Cardiac muscle cell (in vitro differentiated cells and primary cell): Measurements from ENCODE around the gene LRRN3. TPM values are rescaled to one million over a fixed set of nuclear protein-coding genes. Genes with fewer than 3 reads are reported as not detected.

Experiments
- DNase-seq, 2 donors: peaks; one replicate each; pipeline versions ENCODE4 v3.0.0 to v3.0.0-alpha.2; 2010 to 2017; ENCODE audit warnings: low read depth in 1 of 2, low spot score in 1 of 2
- H3K27ac ChIP-seq: fragments of 200-600 bp; sonication (generic); 2 replicates; pipeline ENCODE4 v1.5.1; 2016
- H3K27me3 ChIP-seq: fragments of 200-600 bp; sonication (generic); 2 replicates; pipeline ENCODE4 v1.6.0; 2016; ENCODE audit warnings: control low read depth
- H3K36me3 ChIP-seq: fragments of 200-600 bp; sonication (generic); 2 replicates; pipeline ENCODE4 v1.5.1; 2016; ENCODE audit warnings: control low read depth
- H3K4me1 ChIP-seq: fragments of 200-600 bp; sonication (generic); 2 replicates; pipeline ENCODE4 v1.8.1; 2017; ENCODE audit warnings: low read depth, mild to moderate bottlenecking, mixed run types
- H3K4me3 ChIP-seq: fragments of 200-600 bp; sonication (generic); 2 replicates; pipeline ENCODE4 v1.5.1; 2016; ENCODE audit warnings: mild to moderate bottlenecking
- H3K9me3 ChIP-seq: fragments of 200-600 bp; sonication (generic); 2 replicates; pipeline ENCODE4 v1.5.1; 2017; ENCODE audit warnings: low read depth, mild to moderate bottlenecking, control low read depth
- polyA plus RNA-seq: library from polyadenylated mRNA; unstranded; fragments of >200 nt; fragmentation: Nextera tagmentation; extraction: Ambion mirVana; gene quantifications from 2 replicates; pipeline ENCODE4 v1.2.1, GENCODE V29; 2016
- total RNA-seq: library from RNA; depleted of rRNA; stranded (reverse); fragments of >200 nt; gene quantifications from 2 replicates; pipeline ENCODE4 v1.2.3, GENCODE V29; 2016
- TF ChIP-seq, protein P1 (sequence below): IDR thresholded peaks from 2 replicates; pipeline ENCODE4 v1.5.1; 2012; ENCODE audit warnings: low read depth, mild to moderate bottlenecking, low read length

Gene LRRN3
- total and polyA plus RNA-seq, 2 experiments from 2014 or later = 43.7 to 84.6 TPM

DNA sequence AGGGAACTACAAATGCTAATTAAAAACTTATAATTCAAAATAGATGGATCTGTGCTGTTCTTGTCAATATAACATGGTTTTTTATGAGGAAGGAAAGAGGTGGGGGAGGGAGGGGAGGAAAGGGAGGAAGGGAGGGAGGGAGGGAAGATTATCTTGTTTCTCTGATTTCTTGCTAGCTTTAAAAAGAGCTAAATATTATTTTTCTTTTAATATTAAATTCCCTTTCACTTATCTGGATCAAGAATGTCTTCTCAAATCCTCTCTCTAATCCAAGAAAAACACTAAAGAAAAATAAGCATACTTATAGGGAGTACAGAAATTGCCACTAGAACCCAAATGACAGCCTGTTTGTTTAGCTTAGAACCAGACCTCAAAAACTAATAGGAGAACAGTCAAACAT, 55.2 kb downstream of the LRRN3 start:
- no peak for DNase-seq
- TF ChIP-seq, protein P1, sequence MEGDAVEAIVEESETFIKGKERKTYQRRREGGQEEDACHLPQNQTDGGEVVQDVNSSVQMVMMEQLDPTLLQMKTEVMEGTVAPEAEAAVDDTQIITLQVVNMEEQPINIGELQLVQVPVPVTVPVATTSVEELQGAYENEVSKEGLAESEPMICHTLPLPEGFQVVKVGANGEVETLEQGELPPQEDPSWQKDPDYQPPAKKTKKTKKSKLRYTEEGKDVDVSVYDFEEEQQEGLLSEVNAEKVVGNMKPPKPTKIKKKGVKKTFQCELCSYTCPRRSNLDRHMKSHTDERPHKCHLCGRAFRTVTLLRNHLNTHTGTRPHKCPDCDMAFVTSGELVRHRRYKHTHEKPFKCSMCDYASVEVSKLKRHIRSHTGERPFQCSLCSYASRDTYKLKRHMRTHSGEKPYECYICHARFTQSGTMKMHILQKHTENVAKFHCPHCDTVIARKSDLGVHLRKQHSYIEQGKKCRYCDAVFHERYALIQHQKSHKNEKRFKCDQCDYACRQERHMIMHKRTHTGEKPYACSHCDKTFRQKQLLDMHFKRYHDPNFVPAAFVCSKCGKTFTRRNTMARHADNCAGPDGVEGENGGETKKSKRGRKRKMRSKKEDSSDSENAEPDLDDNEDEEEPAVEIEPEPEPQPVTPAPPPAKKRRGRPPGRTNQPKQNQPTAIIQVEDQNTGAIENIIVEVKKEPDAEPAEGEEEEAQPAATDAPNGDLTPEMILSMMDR = no peak
- Histone ChIP-seq H3K27me3 (no peaks in the 10 kb centered on the region), H3K27ac (no peak overlapping the region), H3K4me3 (no peak overlapping the region), H3K4me1 (no peaks in the 10 kb centered on the region), H3K9me3 (no peaks in the 10 kb centered on the region), H3K36me3 (no peaks in the 10 kb centered on the region)

- Histone ChIP-seq H3K27ac (no peak overlapping the region), H3K4me1 (no peaks in the 10 kb centered on the region), H3K36me3 (no peaks in the 10 kb centered on the region), H3K4me3 (no peak overlapping the region), H3K9me3 (no peaks in the 10 kb centered on the region), H3K27me3 (no peaks in the 10 kb centered on the region)
- TF ChIP-seq, protein P1 = no peak
- DNase-seq = no peak
Observed at GRCh38 chr7:111147708-111148533, 57.0 kb downstream of the LRRN3 start.

- DNase-seq = no peak
- TF ChIP-seq, protein P1 = no peak
- Histone ChIP-seq H3K4me3 (no peak overlapping the region), H3K27me3 (no peaks in the 10 kb centered on the region), H3K4me1 (no peaks in the 10 kb centered on the region), H3K9me3 (no peaks in the 10 kb centered on the region), H3K36me3 (no peaks in the 10 kb centered on the region), H3K27ac (no peak overlapping the region)
Observed at GRCh38 chr7:111150709-111151108, 59.8 kb downstream of the LRRN3 start.

DNA sequence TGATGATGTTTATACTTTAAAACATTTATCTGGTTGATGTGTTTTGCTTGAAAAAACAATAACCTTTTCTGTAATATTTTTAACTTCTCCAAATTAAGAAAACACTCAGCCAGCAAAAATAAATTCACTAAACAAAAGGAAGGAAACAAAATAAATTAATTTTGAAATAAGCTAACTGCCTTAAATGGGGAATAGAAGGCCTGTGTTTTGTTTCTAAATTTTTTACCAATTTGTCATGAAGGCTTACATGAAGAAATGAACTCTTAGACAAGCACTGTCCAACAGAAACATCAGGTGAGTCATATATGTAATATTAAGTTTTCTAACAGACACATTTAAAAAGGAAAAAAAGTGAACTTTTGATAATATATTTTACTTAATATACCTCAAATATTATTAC, 68.5 kb downstream of the LRRN3 start:
- no peak overlapping the region for H3K4me3 ChIP-seq
- H3K9me3 ChIP-seq = no peaks in the 10 kb centered on the region
- no peaks in the 10 kb centered on the region for H3K4me1 ChIP-seq
- TF ChIP-seq, protein P1 = no peak
- no peaks in the 10 kb centered on the region for H3K36me3 ChIP-seq
- no peaks in the 10 kb centered on the region for H3K27me3 ChIP-seq
- DNase-seq = no peak
- no peak overlapping the region for H3K27ac ChIP-seq

GRCh38 chr7:111160297-111160696, 69.4 kb downstream of the LRRN3 start:
- no peaks in the 10 kb centered on the region for H3K4me1 ChIP-seq
- H3K27ac ChIP-seq = no peak overlapping the region
- no peak overlapping the region for H3K4me3 ChIP-seq
- no peaks in the 10 kb centered on the region for H3K27me3 ChIP-seq
- DNase-seq = no peak
- no peaks in the 10 kb centered on the region for H3K36me3 ChIP-seq
- H3K9me3 ChIP-seq = no peaks in the 10 kb centered on the region
- TF ChIP-seq, protein P1 = no peak
